Measurements from ENCODE around the gene CAMK2G. TPM values are rescaled to one million over a fixed set of nuclear protein-coding genes. Genes with fewer than 3 reads are reported as not detected.

The CAMK2G gene
- total RNA-seq, 2 experiments from 2014 or later = 22.9 to 26.3 TPM

- intact Hi-C loops (cut with micrococcal nuclease) = no loop called here
- Mint-ChIP-seq H3K27ac (peak overlapping the region; percentile 95), H3K4me3 (no peak overlapping the region), H3K36me3 (ENCODE audit: low read depth) (peaks cover 8% of the 10 kb centered on the region), H3K27me3 (ENCODE audit: low read depth) (no peaks in the 10 kb centered on the region), H3K4me1 (ENCODE audit: low read depth) (peaks cover 82% of the 10 kb centered on the region), H3K9me3 (no peaks in the 10 kb centered on the region)
- DNase-seq = no peak
- CTCF ChIA-PET = interaction anchor here (0.8 to 12.5 kb wide), 3 partner anchors 10 to 73 kb away, joined by 3 to 164 read pairs (median 6); partner anchors contain the start of gene CAMK2G
Observed at GRCh38 chr10:73867126-73867807, 7.1 kb downstream of the CAMK2G start.

- peak overlapping the region; percentile 95 for H3K27ac Mint-ChIP-seq
- no peaks in the 10 kb centered on the region for H3K9me3 Mint-ChIP-seq
- no peaks in the 10 kb centered on the region for H3K27me3 Mint-ChIP-seq (ENCODE audit: low read depth)
- no peak for DNase-seq
- intact Hi-C loops (cut with micrococcal nuclease) = no loop called here
- peaks cover 7% of the 10 kb centered on the region for H3K36me3 Mint-ChIP-seq (ENCODE audit: low read depth)
- CTCF ChIA-PET = interaction anchor here (5.9 to 12.5 kb wide), 2 partner anchors 10 to 17 kb away, joined by 28 to 164 read pairs; partner anchors contain the start of gene CAMK2G
- peaks cover 77% of the 10 kb centered on the region for H3K4me1 Mint-ChIP-seq (ENCODE audit: low read depth)
- H3K4me3 Mint-ChIP-seq = peak overlapping the region; percentile 76
Observed at GRCh38 chr10:73866621-73867020, 7.7 kb downstream of the CAMK2G start.

GRCh38 chr10:73865459-73866442 is 8.6 kb downstream of the CAMK2G start:
- CTCF ChIA-PET = interaction anchor here (0.9 to 12.5 kb wide), 5 partner anchors 11 to 109 kb away, joined by 3 to 164 read pairs (median 4); partner anchors contain the start of gene CAMK2G
- intact Hi-C loops (cut with micrococcal nuclease) = loop anchor here (1.0 kb wide), 3 partner anchors 8 to 16 kb away; no protein-coding TSS in a partner anchor
- Mint-ChIP-seq H3K4me3 (peak overlapping the region; percentile 76), H3K27me3 (ENCODE audit: low read depth) (no peaks in the 10 kb centered on the region), H3K27ac (peak overlapping the region; percentile 95), H3K9me3 (no peaks in the 10 kb centered on the region), H3K36me3 (ENCODE audit: low read depth) (peaks cover 6% of the 10 kb centered on the region), H3K4me1 (ENCODE audit: low read depth) (peaks cover 73% of the 10 kb centered on the region)
- DNase-seq = peak; percentile 85

GRCh38 chr10:73865107-73865458 is 9.3 kb downstream of the CAMK2G start:
- peaks cover 8% of the 10 kb centered on the region for H3K36me3 Mint-ChIP-seq (ENCODE audit: low read depth)
- peaks cover 73% of the 10 kb centered on the region for H3K4me1 Mint-ChIP-seq (ENCODE audit: low read depth)
- H3K27ac Mint-ChIP-seq = peak overlapping the region; percentile 95
- CTCF ChIA-PET = interaction anchor here (0.9 to 12.5 kb wide), 5 partner anchors 12 to 109 kb away, joined by 3 to 164 read pairs (median 4); partner anchors contain the start of gene CAMK2G
- DNase-seq = peak; percentile 47
- intact Hi-C loops (cut with micrococcal nuclease) = loop anchor here (1.0 kb wide), 3 partner anchors 8 to 16 kb away; no protein-coding TSS in a partner anchor
- no peaks in the 10 kb centered on the region for H3K27me3 Mint-ChIP-seq (ENCODE audit: low read depth)
- H3K9me3 Mint-ChIP-seq = no peaks in the 10 kb centered on the region
- peak overlapping the region; percentile 76 for H3K4me3 Mint-ChIP-seq

- peaks cover 8% of the 10 kb centered on the region for H3K36me3 Mint-ChIP-seq (ENCODE audit: low read depth)
- intact Hi-C loops (cut with micrococcal nuclease) = no loop called here
- peak overlapping the region; percentile 2 for H3K4me3 Mint-ChIP-seq
- CTCF ChIA-PET = interaction anchor here (0.6 to 12.5 kb wide), 6 partner anchors 10 to 110 kb away, joined by 3 to 164 read pairs (median 3); partner anchors contain the start of gene CAMK2G
- no peaks in the 10 kb centered on the region for H3K9me3 Mint-ChIP-seq
- H3K27ac Mint-ChIP-seq = peak overlapping the region; percentile 95
- DNase-seq = no peak
- no peaks in the 10 kb centered on the region for H3K27me3 Mint-ChIP-seq (ENCODE audit: low read depth)
- H3K4me1 Mint-ChIP-seq (ENCODE audit: low read depth) = peaks cover 79% of the 10 kb centered on the region
Observed at GRCh38 chr10:73864229-73864628, 10.1 kb downstream of the CAMK2G start.

GRCh38 chr10:73863039-73863817 is 11.1 kb downstream of the CAMK2G start:
- Mint-ChIP-seq H3K27me3 (ENCODE audit: low read depth) (no peaks in the 10 kb centered on the region), H3K4me1 (ENCODE audit: low read depth) (peaks cover 84% of the 10 kb centered on the region), H3K4me3 (no peak overlapping the region), H3K27ac (peak overlapping the region; percentile 5), H3K36me3 (ENCODE audit: low read depth) (peaks cover 10% of the 10 kb centered on the region), H3K9me3 (no peaks in the 10 kb centered on the region)
- DNase-seq = no peak
- CTCF ChIA-PET = interaction anchor here (0.6 to 12.5 kb wide), 6 partner anchors 9 to 76 kb away, joined by 3 to 164 read pairs (median 7); partner anchors contain the start of gene CAMK2G
- intact Hi-C loops (cut with micrococcal nuclease) = no loop called here

GRCh38 chr10:73862011-73862410 is 12.3 kb downstream of the CAMK2G start:
- H3K27me3 Mint-ChIP-seq (ENCODE audit: low read depth) = no peaks in the 10 kb centered on the region
- H3K27ac Mint-ChIP-seq = peak overlapping the region; percentile 4
- CTCF ChIA-PET = interaction anchor here (0.5 to 12.5 kb wide), 6 partner anchors 9 to 111 kb away, joined by 3 to 164 read pairs (median 8); partner anchors contain the start of gene CAMK2G
- H3K4me3 Mint-ChIP-seq = no peak overlapping the region
- peaks cover 85% of the 10 kb centered on the region for H3K4me1 Mint-ChIP-seq (ENCODE audit: low read depth)
- intact Hi-C loops (cut with micrococcal nuclease) = no loop called here
- H3K36me3 Mint-ChIP-seq (ENCODE audit: low read depth) = peaks cover 10% of the 10 kb centered on the region
- no peaks in the 10 kb centered on the region for H3K9me3 Mint-ChIP-seq
- DNase-seq = no peak

- Mint-ChIP-seq H3K27ac (peak overlapping the region; percentile 33), H3K36me3 (ENCODE audit: low read depth) (peaks cover 10% of the 10 kb centered on the region), H3K9me3 (no peaks in the 10 kb centered on the region), H3K4me3 (no peak overlapping the region), H3K4me1 (ENCODE audit: low read depth) (peaks cover 70% of the 10 kb centered on the region), H3K27me3 (ENCODE audit: low read depth) (no peaks in the 10 kb centered on the region)
- CTCF ChIA-PET = interaction anchor here (0.8 to 12.5 kb wide), 6 partner anchors 10 to 81 kb away, joined by 3 to 164 read pairs (median 4); partner anchors contain the start of gene CAMK2G
- no peak for DNase-seq
- intact Hi-C loops (cut with micrococcal nuclease) = no loop called here
Observed at GRCh38 chr10:73859784-73860491, 14.4 kb downstream of the CAMK2G start.

- intact Hi-C loops (cut with micrococcal nuclease) = no loop called here
- Mint-ChIP-seq H3K4me1 (ENCODE audit: low read depth) (peaks cover 65% of the 10 kb centered on the region), H3K36me3 (ENCODE audit: low read depth) (peaks cover 9% of the 10 kb centered on the region), H3K27me3 (ENCODE audit: low read depth) (no peaks in the 10 kb centered on the region), H3K4me3 (no peak overlapping the region), H3K9me3 (no peaks in the 10 kb centered on the region), H3K27ac (peak overlapping the region; percentile 33)
- peak; percentile 45 for DNase-seq
- CTCF ChIA-PET = interaction anchor here (0.8 to 12.5 kb wide), 5 partner anchors 10 to 81 kb away, joined by 3 to 164 read pairs (median 4); partner anchors contain the start of gene CAMK2G
Observed at GRCh38 chr10:73859428-73859783, 14.9 kb downstream of the CAMK2G start.

GRCh38 chr10:73858750-73859427 is 15.5 kb downstream of the CAMK2G start:
- H3K36me3 Mint-ChIP-seq (ENCODE audit: low read depth) = peaks cover 6% of the 10 kb centered on the region

More at GRCh38 chr10:73858750-73859427, 15.5 kb downstream of the CAMK2G start:
- no peak for DNase-seq
- Mint-ChIP-seq H3K4me1 (ENCODE audit: low read depth) (peaks cover 61% of the 10 kb centered on the region), H3K27ac (peak overlapping the region; percentile 55), H3K4me3 (no peak overlapping the region), H3K9me3 (no peaks in the 10 kb centered on the region), H3K27me3 (ENCODE audit: low read depth) (no peaks in the 10 kb centered on the region)
- intact Hi-C loops (cut with micrococcal nuclease) = no loop called here
- CTCF ChIA-PET = interaction anchor here (0.8 to 12.5 kb wide), 5 partner anchors 9 to 82 kb away, joined by 3 to 164 read pairs (median 4); partner anchors contain the start of gene CAMK2G
